ENCODE measurements around the gene UNC93A. TPM values are rescaled to one million over a fixed set of nuclear protein-coding genes. Genes with fewer than 3 reads are reported as not detected.

The UNC93A gene
- total RNA-seq, 1 donor from 2014 or later: not detected

- DNase-seq (ENCODE audit: low spot score in 2 of 2): no peak
- H3K36me3 ChIP-seq: no peaks in the 10 kb centered on the region
- H3K4me1 ChIP-seq: no peaks in the 10 kb centered on the region
- no peaks in the 10 kb centered on the region for H3K27me3 ChIP-seq
- no peak overlapping the region for H3K27ac ChIP-seq
- no peak overlapping the region for H3K4me3 ChIP-seq
- H3K9me3 ChIP-seq: no peaks in the 10 kb centered on the region
- intact Hi-C loops (cut with DNase I): no loop called here
- TF ChIP-seq CTCF (IDR thresholded peaks at IDR 0.05): no peak
These were observed 2.5 kb downstream of the UNC93A start for GRCh38 chr6:167293590-167294091.

GRCh38 chr6:167294241-167294640 is 3.1 kb downstream of the UNC93A start:
- DNase-seq (ENCODE audit: low spot score in 2 of 2): no peak
- no peaks in the 10 kb centered on the region for H3K9me3 ChIP-seq
- no peak overlapping the region for H3K27ac ChIP-seq
- intact Hi-C loops (cut with DNase I): no loop called here
- H3K4me3 ChIP-seq: no peak overlapping the region
- no peaks in the 10 kb centered on the region for H3K27me3 ChIP-seq
- H3K36me3 ChIP-seq: no peaks in the 10 kb centered on the region
- TF ChIP-seq CTCF (IDR thresholded peaks at IDR 0.05): no peak
- H3K4me1 ChIP-seq: no peaks in the 10 kb centered on the region

GRCh38 chr6:167294651-167295494 is 3.8 kb downstream of the UNC93A start:
- H3K36me3 ChIP-seq: no peaks in the 10 kb centered on the region
- H3K27me3 ChIP-seq: no peaks in the 10 kb centered on the region
- intact Hi-C loops (cut with DNase I): no loop called here
- TF ChIP-seq CTCF (IDR thresholded peaks at IDR 0.05): no peak
- no peaks in the 10 kb centered on the region for H3K4me1 ChIP-seq
- no peaks in the 10 kb centered on the region for H3K9me3 ChIP-seq
- no peak for DNase-seq (ENCODE audit: low spot score in 2 of 2)
- H3K4me3 ChIP-seq: no peak overlapping the region
- no peak overlapping the region for H3K27ac ChIP-seq

GRCh38 chr6:167295495-167296292 is 4.6 kb downstream of the UNC93A start:
- no peak for TF ChIP-seq CTCF (IDR thresholded peaks at IDR 0.05)
- intact Hi-C loops (cut with DNase I): no loop called here
- no peak for DNase-seq (ENCODE audit: low spot score in 2 of 2)
- no peaks in the 10 kb centered on the region for H3K36me3 ChIP-seq
- H3K27me3 ChIP-seq: no peaks in the 10 kb centered on the region
- H3K4me1 ChIP-seq: no peaks in the 10 kb centered on the region
- H3K4me3 ChIP-seq: no peak overlapping the region
- H3K27ac ChIP-seq: no peak overlapping the region
- no peaks in the 10 kb centered on the region for H3K9me3 ChIP-seq

GRCh38 chr6:167296293-167296690 is 5.2 kb downstream of the UNC93A start:
- intact Hi-C loops (cut with DNase I): no loop called here
- Histone ChIP-seq H3K27ac (no peak overlapping the region), H3K9me3 (no peaks in the 10 kb centered on the region), H3K4me3 (no peak overlapping the region), H3K4me1 (no peaks in the 10 kb centered on the region), H3K27me3 (no peaks in the 10 kb centered on the region), H3K36me3 (no peaks in the 10 kb centered on the region)
- DNase-seq (ENCODE audit: low spot score in 2 of 2): no peak
- TF ChIP-seq CTCF (IDR thresholded peaks at IDR 0.05): no peak

All from ascending aorta (tissue), 2 donors.